ENCODE measurements around the gene CUEDC2.

CUEDC2 gene

GRCh38 chr10:102413053-102413705 is 19.2 kb downstream of the CUEDC2 start:
- H3K4me3 ChIP-seq (ENCODE audit: low read length) = no peak overlapping the region
- DNase-seq (ENCODE audit: low read depth) = no peak
- no peak for TF ChIP-seq CTCF (conservative IDR thresholded peaks at IDR 0.05; ENCODE audit: low read length)

- no peak for TF ChIP-seq CTCF (conservative IDR thresholded peaks at IDR 0.05; ENCODE audit: low read length)
- H3K4me3 ChIP-seq (ENCODE audit: low read length) = no peak overlapping the region
- DNase-seq (ENCODE audit: low read depth) = no peak
These were observed 20.1 kb downstream of the CUEDC2 start for GRCh38 chr10:102412293-102412692.

- no peak overlapping the region for H3K4me3 ChIP-seq (ENCODE audit: low read length)
- TF ChIP-seq CTCF (conservative IDR thresholded peaks at IDR 0.05; ENCODE audit: low read length) = no peak
- DNase-seq (ENCODE audit: low read depth) = no peak
These were observed 20.8 kb downstream of the CUEDC2 start for GRCh38 chr10:102411341-102412255.

- no peak for TF ChIP-seq CTCF (conservative IDR thresholded peaks at IDR 0.05; ENCODE audit: low read length)
- peak overlapping the region; percentile 12 for H3K4me3 ChIP-seq (ENCODE audit: low read length)
These were observed 21.8 kb downstream of the CUEDC2 start for GRCh38 chr10:102410429-102411073.

GRCh38 chr10:102409604-102410428 is 22.6 kb downstream of the CUEDC2 start:
- TF ChIP-seq CTCF (conservative IDR thresholded peaks at IDR 0.05; ENCODE audit: low read length) = no peak
- peak overlapping the region; percentile 12 for H3K4me3 ChIP-seq (ENCODE audit: low read length)
- DNase-seq (ENCODE audit: low read depth) = no peak

More at GRCh38 chr10:102410429-102411073, 21.8 kb downstream of the CUEDC2 start:
- DNase-seq (ENCODE audit: low read depth) = no peak

- peak overlapping the region; percentile 35 for H3K4me3 ChIP-seq (ENCODE audit: low read length)
- TF ChIP-seq CTCF (conservative IDR thresholded peaks at IDR 0.05; ENCODE audit: low read length) = no peak
- DNase-seq (ENCODE audit: low read depth) = no peak
These were observed 23.4 kb downstream of the CUEDC2 start for GRCh38 chr10:102408728-102409603.
